Suprapubic skin (tissue), 4 donors: ENCODE measurements around the gene PIGC. TPM values are rescaled to one million over a fixed set of nuclear protein-coding genes. Genes with fewer than 3 reads are reported as not detected.

Source experiments
- DNase-seq, 2 donors: peaks; one replicate each; pipeline ENCODE4 v3.0.0-alpha.2; 2019; ENCODE audit warnings: low spot score in 2 of 2
- H3K27ac ChIP-seq: fragments of 200-600 bp; sonication (generic); one replicate; pipeline ENCODE4 v1.5.1; 2019
- H3K27me3 ChIP-seq: fragments of 200-600 bp; sonication (generic); one replicate; pipeline ENCODE4 v1.5.1; 2019
- H3K36me3 ChIP-seq: fragments of 200-600 bp; sonication (generic); one replicate; pipeline ENCODE4 v1.5.1; 2019
- H3K4me1 ChIP-seq: fragments of 200-600 bp; sonication (generic); one replicate; pipeline ENCODE4 v1.5.1; 2019
- H3K4me3 ChIP-seq: fragments of 200-600 bp; sonication (generic); one replicate; pipeline ENCODE4 v1.5.1; 2019; ENCODE audit warnings: mild to moderate bottlenecking
- H3K9me3 ChIP-seq: fragments of 200-600 bp; sonication (generic); one replicate; pipeline ENCODE4 v1.5.1; 2019
- CTCF ChIP-seq, 2 donors: fragments of 200-600 bp in 1 of 2; fragments of 450-650 bp in 1 of 2; sonication (generic) in 1 of 2; IDR thresholded peaks; one replicate each; pipeline ENCODE4 v1.5.1; 2016 to 2019; ENCODE audit warnings: antibody characterized with exemption in 2 of 2, mild to moderate bottlenecking in 1 of 2, moderate library complexity in 1 of 2
- EP300 ChIP-seq: sonication (generic); formaldehyde crosslinking; IDR thresholded peaks from one replicate; pipeline ENCODE4 v1.6.1; 2017; ENCODE audit warnings: antibody characterized with exemption
- POLR2A ChIP-seq, 2 donors: fragments of 450-650 bp; IDR thresholded peaks; one replicate each; pipeline ENCODE4 v1.6.1; 2017; ENCODE audit warnings: antibody characterized with exemption in 2 of 2, mild to moderate bottlenecking in 2 of 2, moderate library complexity in 2 of 2
- POLR2AphosphoS5 ChIP-seq, 3 donors: sonication (generic); formaldehyde crosslinking; IDR thresholded peaks; one replicate each; pipeline ENCODE4 v1.6.1; 2017; ENCODE audit warnings: antibody characterized with exemption in 3 of 3
- WGBS: methylation state at CpG from one replicate; pipeline ENCODE4 v1.1.5; 2018; 5-methylcytosine and 5-hydroxymethylcytosine counted together
- total RNA-seq, 4 donors: library from RNA; depleted of rRNA; stranded (reverse); fragments of >200 nt; gene quantifications; one replicate each; pipeline ENCODE4 v1.1.0, GENCODE V29; 2016

Gene PIGC
- total RNA-seq, 4 donors from 2014 or later: 16.8 to 51.8 (median 34.1) TPM

- no peak for TF ChIP-seq POLR2A (IDR thresholded peaks at IDR 0.05)
- TF ChIP-seq CTCF (IDR thresholded peaks at IDR 0.05): no peak
- TF ChIP-seq POLR2AphosphoS5 (IDR thresholded peaks at IDR 0.05): no peak
- TF ChIP-seq EP300: no peak
- no peak for DNase-seq
- WGBS: 97% methylated on average over 1 of the region's 1 CpG
- H3K4me3 ChIP-seq: no peak overlapping the region
- no peaks in the 10 kb centered on the region for H3K27me3 ChIP-seq
- no peaks in the 10 kb centered on the region for H3K4me1 ChIP-seq
- H3K27ac ChIP-seq: no peak overlapping the region
- H3K9me3 ChIP-seq: no peaks in the 10 kb centered on the region
- no peaks in the 10 kb centered on the region for H3K36me3 ChIP-seq
Measured at GRCh38 chr1:172417557-172417956, 26.3 kb downstream of the PIGC start.

GRCh38 chr1:172416496-172417035, 27.3 kb downstream of the PIGC start:
- no peak for TF ChIP-seq CTCF (IDR thresholded peaks at IDR 0.05)
- H3K9me3 ChIP-seq: no peaks in the 10 kb centered on the region

GRCh38 chr1:172414331-172414730, 29.5 kb downstream of the PIGC start:
- no peak for DNase-seq
- Histone ChIP-seq H3K4me1 (no peaks in the 10 kb centered on the region), H3K4me3 (no peak overlapping the region), H3K27ac (no peak overlapping the region), H3K9me3 (no peaks in the 10 kb centered on the region), H3K27me3 (no peaks in the 10 kb centered on the region), H3K36me3 (no peaks in the 10 kb centered on the region)
- no peak for TF ChIP-seq EP300
- no peak for TF ChIP-seq POLR2A (IDR thresholded peaks at IDR 0.05)
- no peak for TF ChIP-seq CTCF (IDR thresholded peaks at IDR 0.05)
- TF ChIP-seq POLR2AphosphoS5 (IDR thresholded peaks at IDR 0.05): no peak

More at GRCh38 chr1:172416496-172417035, 27.3 kb downstream of the PIGC start:
- Histone ChIP-seq H3K36me3 (no peaks in the 10 kb centered on the region), H3K27me3 (no peaks in the 10 kb centered on the region), H3K4me1 (no peaks in the 10 kb centered on the region), H3K27ac (no peak overlapping the region), H3K4me3 (no peak overlapping the region)
- DNase-seq: no peak
- 73% methylated on average over 4 of the region's 4 CpGs for WGBS

GRCh38 chr1:172411791-172412338, 32.0 kb downstream of the PIGC start:
- no peak for DNase-seq
- no peaks in the 10 kb centered on the region for H3K27me3 ChIP-seq
- TF ChIP-seq EP300: no peak
- no peak for TF ChIP-seq POLR2A (IDR thresholded peaks at IDR 0.05)
- TF ChIP-seq POLR2AphosphoS5 (IDR thresholded peaks at IDR 0.05): no peak
- no peak for TF ChIP-seq CTCF (IDR thresholded peaks at IDR 0.05)
- H3K4me1 ChIP-seq: no peaks in the 10 kb centered on the region
- no peak overlapping the region for H3K27ac ChIP-seq
- no peaks in the 10 kb centered on the region for H3K9me3 ChIP-seq
- H3K4me3 ChIP-seq: no peak overlapping the region
- 84% methylated on average over 2 of the region's 2 CpGs for WGBS
- no peaks in the 10 kb centered on the region for H3K36me3 ChIP-seq

- 90% methylated on average over 1 of the region's 1 CpG for WGBS
- H3K27me3 ChIP-seq: no peaks in the 10 kb centered on the region
- no peak overlapping the region for H3K27ac ChIP-seq
- no peaks in the 10 kb centered on the region for H3K4me1 ChIP-seq
- no peak overlapping the region for H3K4me3 ChIP-seq
- DNase-seq: no peak
- TF ChIP-seq POLR2A (IDR thresholded peaks at IDR 0.05) (no peak), EP300 (no peak), POLR2AphosphoS5 (IDR thresholded peaks at IDR 0.05) (no peak), CTCF (IDR thresholded peaks at IDR 0.05) (no peak)
- H3K36me3 ChIP-seq: no peaks in the 10 kb centered on the region
- H3K9me3 ChIP-seq: no peaks in the 10 kb centered on the region
Measured at GRCh38 chr1:172410027-172410426, 33.8 kb downstream of the PIGC start.
